Measurements from ENCODE around the gene TXNIP.
"Not testable (repeated sequence)": the region's sequence is repeated elsewhere in the genome, so short reads cannot be mapped to it uniquely, and the experiment has no call there.

The TXNIP gene, protein sequence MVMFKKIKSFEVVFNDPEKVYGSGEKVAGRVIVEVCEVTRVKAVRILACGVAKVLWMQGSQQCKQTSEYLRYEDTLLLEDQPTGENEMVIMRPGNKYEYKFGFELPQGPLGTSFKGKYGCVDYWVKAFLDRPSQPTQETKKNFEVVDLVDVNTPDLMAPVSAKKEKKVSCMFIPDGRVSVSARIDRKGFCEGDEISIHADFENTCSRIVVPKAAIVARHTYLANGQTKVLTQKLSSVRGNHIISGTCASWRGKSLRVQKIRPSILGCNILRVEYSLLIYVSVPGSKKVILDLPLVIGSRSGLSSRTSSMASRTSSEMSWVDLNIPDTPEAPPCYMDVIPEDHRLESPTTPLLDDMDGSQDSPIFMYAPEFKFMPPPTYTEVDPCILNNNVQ

DNA sequence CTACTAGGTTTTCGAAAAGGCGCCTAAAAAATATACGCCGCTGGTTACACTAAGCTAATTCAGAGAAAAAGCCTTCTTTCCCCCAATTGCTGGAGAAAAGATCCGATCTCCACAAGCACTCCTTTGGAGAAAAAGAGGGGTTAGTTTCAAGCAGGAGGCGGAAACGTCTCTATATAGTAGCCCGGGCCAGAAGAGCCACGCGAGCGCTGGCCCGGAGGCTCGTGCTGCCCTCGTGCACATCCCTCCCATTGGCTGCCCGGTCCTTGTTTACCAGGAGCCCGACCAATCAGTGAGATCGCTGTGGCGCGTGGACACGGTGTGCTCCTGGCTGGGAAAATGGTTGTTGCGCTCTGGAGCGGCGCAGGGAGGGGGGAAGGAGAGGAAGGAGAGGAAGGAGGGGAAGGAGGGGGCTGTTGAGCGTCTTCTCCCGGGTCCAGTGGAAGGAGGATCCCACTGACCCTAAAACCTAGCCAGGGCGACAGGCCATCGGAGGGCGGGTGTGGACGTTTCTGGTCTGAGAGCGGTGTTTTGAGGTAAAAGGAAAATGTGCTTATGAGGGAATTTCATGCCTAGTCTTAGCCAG lies at the start of gene TXNIP:
TSS of gene TXNIP (minus strand) at position 147 of the 583 bp plus-strand sequence. CDS start 313 bp downstream, outside the sequence.
- peak; percentile 99 to 100 for DNase-seq

DNA sequence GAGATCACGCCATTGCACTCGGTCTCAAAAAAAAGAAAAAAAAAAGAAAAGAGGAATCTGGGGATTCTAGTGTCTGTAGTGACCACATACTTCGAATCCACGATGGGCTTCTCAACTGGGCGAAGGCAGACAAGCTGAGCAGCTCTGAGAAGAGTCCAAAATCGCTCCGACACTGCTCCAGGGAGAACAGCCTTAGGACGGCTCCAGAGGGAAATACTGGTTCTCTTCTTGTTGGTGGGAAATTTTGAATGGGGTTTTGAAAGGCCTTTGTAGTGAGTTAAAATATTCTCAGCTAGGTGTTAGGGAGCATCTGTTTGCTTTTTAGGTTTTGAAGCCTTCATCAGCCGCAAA lies 43.4 kb upstream of the TXNIP start:
- DNase-seq: peak in 1 of 2 donors; percentile 2

DNA sequence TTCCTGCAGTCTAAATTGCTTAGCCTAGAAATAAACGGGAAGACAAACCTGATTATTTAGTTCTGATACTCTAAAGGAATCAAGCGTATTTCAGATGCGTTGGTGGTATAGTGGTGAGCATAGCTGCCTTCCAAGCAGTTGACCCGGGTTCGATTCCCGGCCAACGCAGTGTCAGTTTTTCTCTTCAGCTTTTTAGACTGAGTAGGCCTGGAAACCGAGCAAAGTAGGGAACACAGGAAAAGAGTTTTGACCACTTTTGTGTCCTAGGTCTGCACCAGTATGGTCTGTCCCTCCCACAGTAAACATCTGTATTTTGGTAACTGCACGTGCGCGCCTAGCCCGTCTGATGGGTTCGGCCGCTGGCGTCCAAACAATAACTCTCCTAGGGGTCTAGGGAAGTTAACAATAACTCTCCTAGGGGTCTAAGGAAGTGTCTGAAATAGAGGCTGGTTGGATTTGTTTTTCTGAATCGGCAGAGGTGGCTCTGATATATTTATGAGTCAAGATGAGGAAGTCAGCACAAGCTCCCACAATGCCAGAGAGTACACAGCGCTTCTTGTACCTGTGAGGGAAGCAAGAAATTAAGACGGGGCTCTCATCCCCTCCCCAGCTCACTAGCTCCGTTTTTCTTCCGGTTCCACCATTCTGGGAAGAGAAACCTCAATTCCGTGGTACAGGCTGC lies 40.7 kb upstream of the TXNIP start:
- peak; percentile 70 to 86 for DNase-seq

DNA sequence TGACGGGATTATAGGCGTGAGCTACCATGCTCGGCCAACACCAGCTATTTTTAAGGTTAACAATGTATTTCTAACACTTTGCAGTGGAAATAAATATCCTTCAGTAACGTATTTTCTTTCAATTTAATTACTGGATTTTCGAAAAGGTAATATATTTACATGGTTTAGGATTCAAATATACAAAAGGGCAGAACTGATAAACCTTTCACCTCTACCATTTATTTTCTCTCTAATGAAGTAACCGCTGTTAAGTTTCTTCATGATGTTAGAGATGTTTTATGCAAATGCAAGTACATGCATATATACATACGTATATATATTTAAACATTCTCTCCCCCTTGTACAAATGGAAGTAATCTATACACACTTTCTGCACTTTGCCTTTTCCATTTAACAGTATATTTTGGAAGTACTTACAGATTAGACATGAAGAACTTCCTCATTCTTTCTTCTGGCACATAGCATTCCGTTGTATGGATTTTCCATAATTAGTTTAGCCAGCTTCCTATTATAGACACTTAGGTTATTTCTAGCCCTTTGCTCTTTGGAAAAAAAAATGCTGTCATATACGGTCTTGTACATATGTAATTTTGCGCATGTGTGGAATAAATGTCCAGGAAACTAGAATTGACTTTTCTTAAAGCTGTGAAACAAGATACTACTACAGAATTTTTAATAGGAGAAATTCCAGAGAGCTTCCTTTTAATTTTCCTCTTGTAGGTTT lies 40.0 kb upstream of the TXNIP start:
- DNase-seq: no peak

DNA sequence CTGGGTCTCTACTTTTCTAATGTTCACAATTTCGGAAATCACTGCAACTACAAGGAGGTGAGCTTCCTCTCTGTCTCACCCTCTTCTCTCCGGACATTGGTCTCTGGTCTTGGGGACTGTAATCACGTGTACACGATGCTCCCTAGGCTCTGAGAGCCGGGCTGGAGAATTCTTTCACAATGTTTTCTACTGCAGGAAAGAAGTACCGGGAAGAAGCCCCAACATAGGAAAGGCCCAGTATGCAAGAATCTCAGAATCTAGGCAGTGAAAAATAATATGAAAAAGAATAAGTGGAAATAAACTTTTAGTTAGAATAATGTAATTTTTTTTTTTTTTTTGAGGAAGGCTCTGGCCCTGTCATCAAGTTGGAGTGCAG lies 38.7 kb upstream of the TXNIP start:
- no peak for DNase-seq

DNA sequence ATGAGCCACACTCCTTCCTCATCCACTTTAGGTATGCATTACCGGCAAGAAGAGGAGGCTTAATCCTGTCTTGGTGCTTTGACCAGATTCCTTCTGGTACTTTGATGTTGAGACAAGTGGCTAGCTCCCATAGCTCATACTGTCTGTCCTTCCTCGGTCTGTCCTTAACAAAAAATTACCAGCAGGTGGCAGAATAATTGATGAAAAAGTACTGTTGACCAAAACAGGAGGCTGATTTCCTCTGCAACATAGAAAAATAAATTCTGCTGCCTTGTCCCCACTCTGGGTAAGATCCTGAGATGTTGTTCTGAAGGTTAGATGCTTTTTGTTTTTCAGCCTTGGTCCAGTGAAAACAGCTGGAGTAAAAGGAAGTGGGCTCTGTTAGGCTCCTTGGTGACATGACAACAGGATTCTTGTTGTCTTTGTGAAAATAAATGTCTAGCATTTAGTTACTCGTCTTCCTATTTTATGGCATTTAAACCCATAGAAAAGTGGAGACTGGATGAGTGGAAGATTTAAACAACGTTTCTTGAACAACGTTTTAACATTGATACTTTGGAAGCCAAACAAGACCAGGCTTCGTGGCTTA lies 36.3 kb upstream of the TXNIP start:
- peak in 1 of 2 donors; percentile 71 for DNase-seq

DNA sequence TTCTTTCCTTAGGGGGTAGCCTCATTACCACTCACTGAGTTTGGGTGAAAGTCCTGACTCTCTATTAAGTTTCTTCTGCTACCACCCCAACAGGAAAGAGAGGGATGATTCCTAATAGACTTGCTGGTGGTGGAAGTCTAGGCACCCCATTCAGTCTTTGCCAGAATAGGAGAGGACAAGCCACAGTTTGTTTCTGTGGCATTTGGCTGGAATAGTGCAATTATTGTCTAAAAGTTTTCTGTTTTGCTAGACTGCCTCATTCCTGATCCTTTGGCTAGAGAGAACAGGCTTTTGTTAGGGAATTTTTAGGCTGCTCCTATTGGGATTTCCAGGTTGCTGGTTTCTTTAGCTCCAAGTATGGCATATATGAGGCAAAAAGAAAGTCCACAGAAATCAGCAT lies 35.1 kb upstream of the TXNIP start:
- peak in 1 of 2 donors; percentile 57 for DNase-seq

DNA sequence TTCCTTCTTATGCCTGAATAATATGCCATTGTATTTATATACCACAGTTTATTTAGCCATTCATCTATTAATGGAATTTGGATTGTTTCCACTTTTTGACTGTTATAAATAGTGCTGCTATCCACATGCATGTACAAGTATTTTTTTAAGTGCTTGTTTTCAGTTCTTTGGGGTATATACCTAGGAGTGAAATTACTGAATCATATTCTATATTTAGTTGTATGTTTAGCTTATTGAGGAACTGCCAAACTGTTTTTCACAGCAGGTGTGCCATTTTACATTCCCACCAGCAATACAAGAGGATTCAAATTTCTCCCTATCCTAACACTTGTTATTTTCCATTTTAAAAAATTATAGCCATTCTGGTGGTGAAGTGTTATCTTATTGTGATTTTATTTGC lies 32.7 kb upstream of the TXNIP start:
- DNase-seq: no peak

DNA sequence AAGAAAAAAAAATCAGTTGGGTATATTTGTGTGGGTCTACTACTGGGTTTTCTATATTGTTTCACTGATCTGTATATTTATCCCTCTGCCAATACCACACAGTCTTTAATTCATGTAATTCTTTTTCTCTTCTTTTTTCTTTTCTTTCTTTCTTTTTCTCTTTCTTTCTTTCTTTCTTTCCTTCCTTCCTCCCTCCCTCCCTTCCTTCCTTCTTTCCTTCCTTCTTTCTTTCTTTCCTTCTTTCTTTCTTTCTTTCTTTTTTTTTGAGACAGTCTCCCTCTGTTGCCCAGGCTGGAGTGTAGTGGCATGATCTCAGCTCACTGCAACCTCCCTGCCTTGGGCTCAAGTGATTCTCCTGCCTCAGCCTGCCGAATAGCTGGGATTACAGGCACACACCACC lies 30.3 kb upstream of the TXNIP start:
- DNase-seq: not testable (repeated sequence)

DNA sequence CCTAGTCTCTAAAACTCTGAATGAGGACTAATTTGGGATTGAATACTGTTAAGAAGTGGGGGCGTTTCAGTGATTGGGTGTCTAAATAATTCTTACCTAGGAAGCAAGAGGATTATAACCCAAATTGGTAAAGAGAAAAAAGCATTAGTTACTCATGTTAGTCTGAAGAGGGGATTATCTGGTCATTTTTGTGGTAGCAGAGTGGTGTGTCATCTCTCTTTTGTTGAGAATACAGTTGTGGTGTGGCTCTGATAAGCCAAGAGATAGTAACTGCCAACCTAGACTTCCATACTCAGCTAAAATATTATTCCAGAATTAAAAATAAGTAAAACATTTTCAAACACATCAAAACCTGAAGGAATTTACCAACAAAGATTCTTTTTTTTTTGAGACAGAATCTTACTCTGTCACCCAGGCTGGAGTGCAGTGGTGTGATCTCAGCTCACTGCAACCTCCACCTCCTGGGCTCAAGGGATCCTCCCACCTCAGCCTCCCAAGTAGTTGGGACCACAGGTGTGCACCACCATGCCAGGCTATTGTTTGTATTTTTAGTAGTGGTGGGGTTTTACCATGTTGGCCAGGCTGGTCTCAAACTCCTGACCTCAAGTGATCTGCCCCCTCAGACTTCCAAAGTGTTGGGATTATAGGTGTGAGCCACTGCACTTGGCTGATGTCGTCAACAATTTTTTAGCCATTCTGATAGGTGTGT lies 29.6 kb upstream of the TXNIP start:
- not testable (repeated sequence) for DNase-seq

DNA sequence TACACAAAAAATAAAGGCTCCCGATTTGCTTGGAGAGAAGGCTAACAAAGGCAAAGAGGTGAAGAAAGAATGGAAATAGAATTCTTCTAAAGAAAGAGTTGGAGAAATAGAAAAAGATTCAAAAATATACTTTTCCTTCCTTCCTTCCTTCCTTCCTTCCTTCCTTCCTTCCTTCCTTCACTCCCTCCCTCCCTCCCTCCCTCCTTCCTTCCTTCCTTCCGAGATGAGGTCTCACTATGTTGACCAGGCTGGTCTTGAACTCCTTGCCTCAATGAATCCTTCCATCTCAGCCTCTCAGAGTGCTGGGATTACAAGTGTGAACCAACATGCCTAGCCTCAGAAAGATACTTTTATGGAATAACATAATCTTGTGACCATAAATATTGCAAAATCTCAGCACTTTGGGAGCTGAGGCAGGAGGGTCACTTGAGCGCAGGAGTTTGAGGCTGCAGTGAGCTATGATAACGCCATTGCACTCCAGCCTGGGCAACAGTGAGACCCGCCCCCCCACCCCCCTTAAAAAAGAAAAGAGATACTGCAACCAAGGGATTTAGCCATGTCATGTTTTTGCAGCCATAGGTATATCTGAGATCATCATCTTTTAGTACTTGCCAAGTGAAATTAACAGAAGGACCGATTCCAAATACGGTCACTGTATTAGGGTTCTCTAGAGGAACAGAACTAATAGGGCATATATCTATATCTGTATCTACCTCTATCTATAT lies 26.2 kb upstream of the TXNIP start:
- no peak for DNase-seq

DNA sequence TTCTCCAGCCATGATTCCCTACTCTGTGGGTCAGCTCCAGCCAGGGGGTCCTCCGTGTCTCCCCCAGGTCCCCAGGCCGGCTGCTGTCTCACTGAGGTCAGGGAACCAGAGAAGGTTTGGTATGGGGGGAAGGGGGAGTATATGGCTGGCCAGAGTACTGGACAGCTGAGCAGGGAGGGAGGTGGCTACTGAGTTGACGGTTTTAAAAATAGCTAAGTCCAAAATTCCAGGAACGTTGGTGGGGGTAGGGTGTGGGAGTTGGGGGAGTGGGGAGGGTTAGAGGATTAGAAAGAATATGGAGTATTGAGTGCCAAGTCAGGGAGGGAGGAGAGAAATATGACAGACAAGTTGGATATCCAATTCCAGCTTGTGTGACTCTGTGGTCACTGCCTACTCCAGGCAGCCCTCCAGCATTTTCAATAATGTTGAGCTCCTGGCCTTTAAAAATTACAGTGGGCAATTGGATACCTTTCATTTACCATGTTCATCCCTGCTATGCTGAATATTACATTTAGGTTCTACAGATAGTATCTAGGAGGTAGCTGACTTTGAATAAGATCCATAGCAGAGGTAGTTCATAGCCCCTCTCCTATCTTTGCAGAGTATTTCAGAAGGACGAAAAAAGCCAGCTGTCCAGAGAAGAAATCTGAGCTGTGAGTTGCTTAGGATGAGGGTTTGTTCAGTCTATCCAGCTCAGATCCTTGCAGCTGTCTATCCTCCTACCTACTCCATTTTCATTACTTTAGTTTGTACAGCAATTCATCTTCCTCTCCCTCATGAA lies 25.4 kb upstream of the TXNIP start, which contains the start of gene HJV:
TSS of gene HJV (minus strand) at position 114 of the 781 bp plus-strand sequence. CDS start 1,504 bp downstream, outside the sequence.
- no peak for DNase-seq

DNA sequence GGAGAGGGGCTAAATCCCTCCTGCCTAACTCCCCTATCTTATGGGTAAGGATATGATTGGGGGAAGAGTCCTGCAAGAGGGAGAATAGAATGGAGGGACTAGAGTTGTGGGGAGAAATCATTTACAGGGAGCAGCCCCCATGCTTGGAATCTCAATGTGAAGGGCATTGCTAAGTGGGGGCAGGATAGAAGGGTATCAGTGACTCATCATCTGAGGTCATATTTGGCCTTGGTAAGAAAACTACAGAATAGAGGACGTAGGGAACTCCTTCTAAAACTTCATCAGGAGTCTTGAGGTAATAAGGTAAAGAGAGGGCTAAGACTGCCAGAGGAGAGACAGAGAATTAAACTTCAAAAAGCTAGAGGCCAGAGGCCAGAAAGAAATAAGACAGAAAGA lies 24.7 kb upstream of the TXNIP start:
- DNase-seq: no peak

DNA sequence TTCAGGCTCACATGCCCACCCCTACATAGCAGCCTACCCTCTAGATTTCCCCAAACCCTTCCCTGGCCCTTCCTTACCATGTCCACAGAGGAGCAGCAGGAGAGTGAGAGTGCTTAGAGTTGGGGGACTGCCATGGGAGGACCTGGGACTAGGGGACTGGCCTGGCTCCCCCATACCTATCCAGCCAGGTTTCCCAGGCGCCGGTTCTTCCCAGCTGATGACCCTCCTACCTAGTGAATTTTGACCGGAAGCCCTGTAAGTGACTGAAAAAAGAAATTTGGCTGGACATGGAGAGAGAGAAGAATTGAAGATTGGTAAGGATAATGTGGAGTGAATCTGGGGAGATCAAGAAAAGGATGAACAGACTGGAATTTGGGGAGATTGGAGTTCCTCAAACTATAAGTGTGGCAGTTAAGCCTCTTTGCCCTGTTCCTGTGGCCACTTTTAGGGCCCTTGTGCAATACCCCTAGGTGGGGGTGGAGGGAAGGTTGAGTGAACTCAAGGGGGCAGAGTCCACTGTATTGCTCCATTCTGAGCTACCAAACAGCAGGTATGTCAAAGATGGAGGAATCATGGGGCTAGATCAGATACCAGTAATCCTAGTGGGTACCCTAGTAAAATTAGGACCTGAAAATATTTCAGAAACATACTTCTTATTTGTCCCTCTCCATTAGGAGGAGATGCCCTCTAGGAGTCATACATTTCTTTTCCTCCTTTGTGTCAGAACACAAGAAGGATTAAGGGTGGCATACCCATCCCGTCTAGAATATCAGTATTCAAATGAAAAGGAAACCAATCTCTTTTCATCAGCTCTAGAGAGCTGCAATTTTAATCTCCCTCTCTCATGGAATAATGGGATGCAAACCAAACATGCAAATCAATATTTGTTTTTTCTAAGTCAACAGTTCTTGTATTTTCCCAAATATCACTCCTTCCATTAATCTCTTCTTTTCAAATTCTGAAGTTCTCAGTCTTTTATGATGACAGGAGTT lies 24.0 kb upstream of the TXNIP start:
- no peak for DNase-seq

DNA sequence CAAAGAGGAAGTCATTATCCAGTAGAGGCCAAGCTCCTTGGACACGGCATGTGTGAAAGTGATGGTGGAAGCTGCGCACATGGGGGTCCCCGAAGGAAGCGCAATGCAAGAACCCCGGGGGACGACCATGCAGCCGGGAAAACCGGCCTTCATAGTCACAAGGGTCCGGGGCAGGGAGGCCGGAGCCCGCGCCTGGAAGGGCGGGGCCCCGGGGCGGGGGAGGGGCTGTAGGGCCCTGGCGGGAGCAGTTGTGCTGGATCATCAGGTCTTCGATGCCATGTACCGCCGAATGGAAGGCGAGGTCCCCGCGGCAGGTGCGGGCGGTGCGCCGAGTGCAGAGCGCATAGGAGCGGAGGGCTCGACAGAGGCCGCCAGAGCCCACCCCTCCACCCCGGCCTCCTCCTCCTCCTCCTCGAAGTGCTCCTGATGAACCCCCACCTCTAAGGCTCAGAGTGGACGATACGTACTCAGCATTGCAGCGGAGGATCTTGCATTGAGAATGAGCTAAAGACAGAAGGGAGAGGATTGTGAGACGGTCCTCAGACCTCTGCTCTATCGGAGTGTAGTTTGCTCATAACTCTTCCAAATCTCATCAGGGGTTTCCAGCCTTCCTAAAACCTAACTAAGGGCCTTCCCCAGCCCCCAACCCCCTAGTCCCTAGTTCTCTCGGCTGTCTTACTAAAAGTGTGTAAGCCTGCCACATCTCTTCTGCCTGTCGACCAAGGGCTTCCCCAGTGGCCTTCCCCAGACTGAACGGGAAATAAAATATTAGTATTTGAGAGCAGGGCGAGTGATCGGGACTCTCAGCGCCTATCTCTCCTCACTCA lies 23.1 kb upstream of the TXNIP start:
- DNase-seq: no peak

DNA sequence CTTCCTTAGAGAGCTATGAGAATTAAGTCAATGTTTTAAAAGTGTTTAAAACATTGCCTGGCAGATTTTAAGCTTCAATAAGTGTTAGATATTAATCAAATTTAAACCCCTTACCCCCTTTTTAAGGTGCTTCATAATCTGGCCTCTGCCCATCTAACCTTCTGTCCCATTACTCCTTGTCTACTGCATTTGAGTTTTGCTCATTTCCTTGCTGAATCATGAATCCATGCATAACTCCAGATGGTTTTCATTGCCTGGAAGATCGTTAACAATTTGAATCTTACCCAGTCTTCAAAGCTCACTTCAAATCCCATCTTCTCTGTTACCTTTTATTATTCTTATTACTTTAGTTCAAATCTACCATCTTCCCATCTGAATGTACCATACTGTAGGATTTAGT lies 20.5 kb upstream of the TXNIP start:
- no peak for DNase-seq

DNA sequence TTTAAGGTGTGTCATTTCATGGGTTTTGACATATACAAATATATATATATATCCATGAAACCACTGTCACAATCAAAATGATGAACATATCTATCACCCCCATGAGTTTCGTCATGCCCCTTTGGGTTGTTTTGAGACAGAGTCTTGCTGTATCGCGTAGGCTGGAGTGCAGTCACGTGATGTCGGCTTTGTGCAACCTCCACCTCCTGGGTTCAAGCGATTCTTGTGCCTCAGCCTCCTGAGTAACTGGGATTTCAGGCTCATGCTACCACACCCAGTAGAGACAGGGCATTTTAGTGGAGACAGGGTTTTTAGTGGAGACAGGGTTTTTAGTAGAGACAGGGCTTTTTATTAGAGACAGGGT lies 17.2 kb upstream of the TXNIP start:
- DNase-seq: no peak
